ENCODE results near the gene KLHL3. TPM values are rescaled to one million over a fixed set of nuclear protein-coding genes. Genes with fewer than 3 reads are reported as not detected.

Gene KLHL3
- total RNA-seq, 1 experiment from 2014 or later = 2.9 TPM

- intact Hi-C loops (cut with micrococcal nuclease) = no loop called here
- CTCF ChIA-PET = no interaction called here
- Histone ChIP-seq H3K9me3 (ENCODE audit: low read length) (no peaks in the 10 kb centered on the region), H3K27ac (ENCODE audit: low read length) (no peak overlapping the region), H3F3A (ENCODE audit: low read length, unreplicated experiment) (no peaks in the 10 kb centered on the region), H3K4me1 (ENCODE audit: insufficient read depth, low read length) (no peaks in the 10 kb centered on the region), H3K9ac (ENCODE audit: low read length) (no peak overlapping the region), H3K27me3 (ENCODE audit: low read length) (no peaks in the 10 kb centered on the region), H3K4me3 (ENCODE audit: low read length) (no peak overlapping the region), H2AFZ (ENCODE audit: low read length) (no peak overlapping the region), H3K4me2 (ENCODE audit: low read length) (no peak overlapping the region), H3K36me3 (ENCODE audit: low read depth, low read length) (no peaks in the 10 kb centered on the region), H3K79me2 (ENCODE audit: low read length) (no peaks in the 10 kb centered on the region), H3K9me2 (replicated peaks; ENCODE audit: low read length) (no peaks in the 10 kb centered on the region), H4K20me1 (ENCODE audit: low read length) (no peaks in the 10 kb centered on the region)
- ATAC-seq (no peak), DNase-seq (no peak)
- TF ChIP-seq CTCF (conservative IDR thresholded peaks at IDR 0.05; ENCODE audit: low read depth, low read length) = no peak
- no peak for TF ChIP-seq EZH2 (IDR thresholded peaks at IDR 0.05; ENCODE audit: low read length, unreplicated experiment)
- TF ChIP-seq EZH2phosphoT487 (IDR thresholded peaks at IDR 0.05; ENCODE audit: borderline replicate concordance, low read length) = no peak
- POLR2A ChIA-PET (ENCODE audit: unreplicated experiment) = no interaction called here
- BruUV-seq (replicated peaks) = no TSS peak
Observed at GRCh38 chr5:137700282-137700680, 35.6 kb downstream of the KLHL3 start.

GRCh38 chr5:137699336-137700281 lies 36.3 kb downstream of the KLHL3 start:
- Histone ChIP-seq H3K79me2 (ENCODE audit: low read length) (no peaks in the 10 kb centered on the region), H3K9me2 (replicated peaks; ENCODE audit: low read length) (no peaks in the 10 kb centered on the region), H3K4me1 (ENCODE audit: insufficient read depth, low read length) (no peaks in the 10 kb centered on the region), H3K27ac (ENCODE audit: low read length) (no peak overlapping the region), H3K27me3 (ENCODE audit: low read length) (no peaks in the 10 kb centered on the region), H4K20me1 (ENCODE audit: low read length) (no peaks in the 10 kb centered on the region), H2AFZ (ENCODE audit: low read length) (no peak overlapping the region), H3K4me2 (ENCODE audit: low read length) (no peak overlapping the region), H3K36me3 (ENCODE audit: low read depth, low read length) (no peaks in the 10 kb centered on the region), H3K4me3 (ENCODE audit: low read length) (no peak overlapping the region), H3K9me3 (ENCODE audit: low read length) (no peaks in the 10 kb centered on the region), H3K9ac (ENCODE audit: low read length) (no peak overlapping the region), H3F3A (ENCODE audit: low read length, unreplicated experiment) (no peaks in the 10 kb centered on the region)
- ATAC-seq = no peak
- ChIA-PET CTCF (no interaction called here), POLR2A (ENCODE audit: unreplicated experiment) (no interaction called here)
- TF ChIP-seq CTCF (conservative IDR thresholded peaks at IDR 0.05; ENCODE audit: low read depth, low read length) (no peak), EZH2 (IDR thresholded peaks at IDR 0.05; ENCODE audit: low read length, unreplicated experiment) (no peak), EZH2phosphoT487 (IDR thresholded peaks at IDR 0.05; ENCODE audit: borderline replicate concordance, low read length) (no peak)
- intact Hi-C loops (cut with micrococcal nuclease) = no loop called here
- no peak for DNase-seq
- no TSS peak for BruUV-seq (replicated peaks)

- H2AFZ ChIP-seq (ENCODE audit: low read length) = no peak overlapping the region
- ChIA-PET CTCF (no interaction called here), POLR2A (ENCODE audit: unreplicated experiment) (no interaction called here)
- no peak overlapping the region for H3K4me3 ChIP-seq (ENCODE audit: low read length)
- H3K27me3 ChIP-seq (ENCODE audit: low read length) = no peaks in the 10 kb centered on the region
- DNase-seq = peak; percentile 3
- H3K36me3 ChIP-seq (ENCODE audit: low read depth, low read length) = no peaks in the 10 kb centered on the region
- no peaks in the 10 kb centered on the region for H3K9me3 ChIP-seq (ENCODE audit: low read length)
- TF ChIP-seq EZH2 (IDR thresholded peaks at IDR 0.05; ENCODE audit: low read length, unreplicated experiment) = no peak
- TF ChIP-seq CTCF (conservative IDR thresholded peaks at IDR 0.05; ENCODE audit: low read depth, low read length) = no peak
- no peak for TF ChIP-seq EZH2phosphoT487 (IDR thresholded peaks at IDR 0.05; ENCODE audit: borderline replicate concordance, low read length)
- H4K20me1 ChIP-seq (ENCODE audit: low read length) = no peaks in the 10 kb centered on the region
- no peak for ATAC-seq
- H3K4me2 ChIP-seq (ENCODE audit: low read length) = no peak overlapping the region
- no peak overlapping the region for H3K9ac ChIP-seq (ENCODE audit: low read length)
- no peaks in the 10 kb centered on the region for H3K9me2 ChIP-seq (replicated peaks; ENCODE audit: low read length)
- no TSS peak for BruUV-seq (replicated peaks)
- H3K27ac ChIP-seq (ENCODE audit: low read length) = no peak overlapping the region
- no peaks in the 10 kb centered on the region for H3K79me2 ChIP-seq (ENCODE audit: low read length)
- H3F3A ChIP-seq (ENCODE audit: low read length, unreplicated experiment) = no peaks in the 10 kb centered on the region
- intact Hi-C loops (cut with micrococcal nuclease) = no loop called here
- H3K4me1 ChIP-seq (ENCODE audit: insufficient read depth, low read length) = no peaks in the 10 kb centered on the region
Observed at GRCh38 chr5:137696481-137696880, 39.4 kb downstream of the KLHL3 start.

Measured in PC-3 (cell line).